HepG2 (cell line): Measurements from ENCODE around the gene COPS3. TPM values are rescaled to one million over a fixed set of nuclear protein-coding genes. Genes with fewer than 3 reads are reported as not detected.
A peak's percentile ranks its signal among the peaks of the same experiment; 100 is the strongest.

Experiments
- ATF4 ChIP-seq, 2 experiments: fragments of 450-650 bp in 1 of 2; sonication (generic) in 1 of 2; formaldehyde crosslinking; IDR thresholded peaks; 2 replicates each; pipeline versions ENCODE4 v1.5.0 to v1.8.0; 2020 to 2022; ENCODE audit warnings: mild to moderate bottlenecking in 1 of 2, missing genetic modification reagents in 1 of 2
- FOXA1 ChIP-seq, 2 experiments: fragments of 450-650 bp in 1 of 2; sonication (generic) in 1 of 2; formaldehyde crosslinking in 1 of 2; IDR thresholded peaks; 2 replicates each; pipeline versions ENCODE4 v1.4.0 to v1.6.1; 2016 to 2020; ENCODE audit warnings: missing genetic modification reagents in 1 of 2
- KDM2A ChIP-seq: sonication (generic); formaldehyde crosslinking; IDR thresholded peaks from 2 replicates; pipeline ENCODE4 v1.4.0; 2020; ENCODE audit warnings: low read depth, missing genetic modification reagents, borderline replicate concordance
- KLF16 ChIP-seq, 2 experiments: sonication (generic) in 1 of 2; formaldehyde crosslinking in 1 of 2; IDR thresholded peaks; 2 replicates each; pipeline versions ENCODE4 v1.6.1 to v1.8.0; 2016 to 2023; ENCODE audit warnings: missing genetic modification reagents in 2 of 2, missing compliant biosample characterization in 1 of 2
- LCORL ChIP-seq, 2 experiments: fragments of 450-650 bp in 1 of 2; sonication (generic) in 1 of 2; formaldehyde crosslinking in 1 of 2; IDR thresholded peaks; 2 replicates each; pipeline versions ENCODE4 v1.5.0 to v1.6.1; 2017 to 2020; ENCODE audit warnings: antibody characterized with exemption in 1 of 2, missing genetic modification reagents in 1 of 2
- MXD4 ChIP-seq: IDR thresholded peaks from 2 replicates; pipeline ENCODE4 v1.6.1; 2016; ENCODE audit warnings: mild to moderate bottlenecking, missing biosample characterization, missing genetic modification reagents
- NCOA1 ChIP-seq: sonication (generic); formaldehyde crosslinking; IDR thresholded peaks from 2 replicates; pipeline ENCODE4 v1.9.0; 2021; ENCODE audit warnings: missing genetic modification reagents
- NR2F6 ChIP-seq, 2 experiments: IDR thresholded peaks; 2 replicates each; pipeline ENCODE4 v1.6.1; 2016; ENCODE audit warnings: antibody characterized with exemption in 1 of 2, mild to moderate bottlenecking in 1 of 2
- SIX4 ChIP-seq: sonication (generic); formaldehyde crosslinking; IDR thresholded peaks from 2 replicates; pipeline ENCODE4 v1.4.0; 2020; ENCODE audit warnings: missing genetic modification reagents
- SKI ChIP-seq: fragments of 450-650 bp; IDR thresholded peaks from one replicate; pipeline ENCODE4 v1.6.1; 2018; ENCODE audit warnings: mild to moderate bottlenecking; ENCODE audit not compliant: partially characterized antibody
- YY1 ChIP-seq: IDR thresholded peaks from 2 replicates; pipeline ENCODE4 v1.6.1; 2011; ENCODE audit warnings: low read length, low read depth, moderate library complexity, mild to moderate bottlenecking; ENCODE audit not compliant: insufficient read depth, insufficient replicate concordance
- ZBTB37 ChIP-seq: sonication (generic); formaldehyde crosslinking; IDR thresholded peaks from 2 replicates; pipeline ENCODE4 v1.4.0; 2020; ENCODE audit warnings: mild to moderate bottlenecking, missing genetic modification reagents
- ZBTB43 ChIP-seq: sonication (generic); formaldehyde crosslinking; conservative IDR thresholded peaks from 2 replicates; pipeline ENCODE4 v1.4.0; 2020; ENCODE audit warnings: missing genetic modification reagents
- ZEB1 ChIP-seq: IDR thresholded peaks from 2 replicates; pipeline ENCODE4 v1.6.1; 2012; ENCODE audit warnings: mild to moderate bottlenecking, low read depth, inconsistent platforms; ENCODE audit not compliant: insufficient replicate concordance
- ZFAT ChIP-seq: sonication (generic); formaldehyde crosslinking; conservative IDR thresholded peaks from 2 replicates; pipeline ENCODE4 v1.8.1; 2023; ENCODE audit warnings: missing genetic modification reagents, inconsistent platforms
- ZFYVE20 ChIP-seq: sonication (generic); formaldehyde crosslinking; IDR thresholded peaks from 2 replicates; pipeline ENCODE4 v1.8.0; 2023; ENCODE audit warnings: low read depth, mild to moderate bottlenecking, moderate library complexity, missing genetic modification reagents, borderline replicate concordance
- ZNF230 ChIP-seq: sonication (generic); formaldehyde crosslinking; IDR thresholded peaks from 2 replicates; pipeline ENCODE4 v1.4.0; 2020; ENCODE audit warnings: mild to moderate bottlenecking, missing genetic modification reagents
- ZNF276 ChIP-seq: sonication (generic); formaldehyde crosslinking; IDR thresholded peaks from 2 replicates; pipeline ENCODE4 v1.4.0; 2020; ENCODE audit warnings: mild to moderate bottlenecking, low read depth, missing genetic modification reagents
- ZNF547 ChIP-seq: sonication (generic); formaldehyde crosslinking; IDR thresholded peaks from 2 replicates; pipeline ENCODE4 v1.5.1; 2020; ENCODE audit warnings: mild to moderate bottlenecking, missing genetic modification reagents
- ZNF776 ChIP-seq: sonication (generic); formaldehyde crosslinking; IDR thresholded peaks from 2 replicates; pipeline ENCODE4 v1.4.0; 2020; ENCODE audit warnings: mild to moderate bottlenecking, missing genetic modification reagents
- ZNF788 ChIP-seq: sonication (generic); formaldehyde crosslinking; IDR thresholded peaks from 2 replicates; pipeline ENCODE4 v1.5.0; 2020; ENCODE audit warnings: mild to moderate bottlenecking, missing genetic modification reagents, borderline replicate concordance
- polyA plus RNA-seq, 8 experiments: library from polyadenylated mRNA; depleted of rRNA in 3 of 8; stranded (reverse) in 7 of 8; unstranded in 1 of 8; fragments of >200 nt; fragmentation: Illumina TruSeq in 4 of 8; extraction: Trizol in 4 of 8; gene quantifications; 2 replicates each; pipeline versions ENCODE4 v1.2.1 to v1.2.3, GENCODE V29; 2011 to 2016; ENCODE audit warnings: low read depth in 4 of 8, missing spikeins in 1 of 8, mixed read lengths in 1 of 8; ENCODE audit not compliant: insufficient read depth in 1 of 8
- total RNA-seq, 5 experiments: library from RNA; depleted of rRNA; stranded (reverse); fragments of >200 nt; fragmentation: Illumina TruSeq; extraction: Trizol; gene quantifications; 2 replicates each; pipeline ENCODE4 v1.2.3, GENCODE V29; 2016; ENCODE audit warnings: low read depth in 1 of 5

Gene COPS3
- total and polyA plus RNA-seq, 2 of the 13 experiments (the other 11 are each of a cell fraction or from before 2014, with no cell fraction given), result 46.3 to 103 TPM

- TF ChIP-seq ZEB1, result no peak
- TF ChIP-seq FOXA1 (IDR thresholded peaks at IDR 0.05), result no peak
- no peak for TF ChIP-seq FOXA1 (CRISPR knock-in tag; IDR thresholded peaks at IDR 0.05)
- peak; percentile 91; the same call in 1 of the 2 replicates for TF ChIP-seq ZNF276 (CRISPR knock-in tag)
- TF ChIP-seq ZNF776, result peak; percentile 100
- peak; percentile 66 to 96; a peak in 2 of 4 replicates for TF ChIP-seq KLF16 (CRISPR knock-in tag; IDR thresholded peaks at IDR 0.05)
- TF ChIP-seq SKI, result peak; percentile 26
- TF ChIP-seq ZFYVE20 (CRISPR knock-in tag), result peak; percentile 94; the same call in 1 of the 2 replicates
- 0 out of 2 replicates have a peak, but pooled peaks have one; percentile 13 for TF ChIP-seq SIX4
- TF ChIP-seq ZNF788, result peak; percentile 98
- TF ChIP-seq KDM2A (CRISPR knock-in tag), result no peak; the same call in 1 of the 2 replicates
- no peak for TF ChIP-seq LCORL (IDR thresholded peaks at IDR 0.05)
- peak; percentile 62 for TF ChIP-seq LCORL (CRISPR knock-in tag; IDR thresholded peaks at IDR 0.05)
- TF ChIP-seq YY1, result peak; percentile 38
- no peak for TF ChIP-seq ZBTB37 (CRISPR knock-in tag)
- TF ChIP-seq ATF4 (CRISPR knock-in tag; IDR thresholded peaks at IDR 0.05), result no peak; a peak in 1 of 4 replicates
- TF ChIP-seq NR2F6 (IDR thresholded peaks at IDR 0.05), result peak; percentile 24; the same call in 1 of the 2 replicates
- peak; percentile 70; the same call in 1 of the 2 replicates for TF ChIP-seq NR2F6 (CRISPR knock-in tag; IDR thresholded peaks at IDR 0.05)
- no peak; the same call in none of the 2 replicates for TF ChIP-seq ZNF230
- no peak; the same call in 1 of the 2 replicates for TF ChIP-seq ZFAT (CRISPR knock-in tag)
- TF ChIP-seq NCOA1 (CRISPR knock-in tag), result peak; percentile 46; the same call in 1 of the 2 replicates
- TF ChIP-seq ZBTB43 (CRISPR knock-in tag), result peak; percentile 55; the same call in 1 of the 2 replicates
- peak; percentile 73; the same call in 1 of the 2 replicates for TF ChIP-seq ZNF547
- TF ChIP-seq MXD4, result peak; percentile 96
Observed at GRCh38 chr17:17206124-17206912, 74.7 kb downstream of the COPS3 start, which contains the start of gene PLD6 (continued).
